GM21528 (cell line): ENCODE data around the gene ECE1.

ENCODE experiments used
- ATAC-seq: cut with Tn5 transposase; IDR thresholded peaks from one replicate; pipeline ENCODE4 v1.9.1; 2021; ENCODE audit warnings: mild to moderate bottlenecking, moderate library complexity; ENCODE audit not compliant: unreplicated experiment, low FRiP score

Gene ECE1

DNA sequence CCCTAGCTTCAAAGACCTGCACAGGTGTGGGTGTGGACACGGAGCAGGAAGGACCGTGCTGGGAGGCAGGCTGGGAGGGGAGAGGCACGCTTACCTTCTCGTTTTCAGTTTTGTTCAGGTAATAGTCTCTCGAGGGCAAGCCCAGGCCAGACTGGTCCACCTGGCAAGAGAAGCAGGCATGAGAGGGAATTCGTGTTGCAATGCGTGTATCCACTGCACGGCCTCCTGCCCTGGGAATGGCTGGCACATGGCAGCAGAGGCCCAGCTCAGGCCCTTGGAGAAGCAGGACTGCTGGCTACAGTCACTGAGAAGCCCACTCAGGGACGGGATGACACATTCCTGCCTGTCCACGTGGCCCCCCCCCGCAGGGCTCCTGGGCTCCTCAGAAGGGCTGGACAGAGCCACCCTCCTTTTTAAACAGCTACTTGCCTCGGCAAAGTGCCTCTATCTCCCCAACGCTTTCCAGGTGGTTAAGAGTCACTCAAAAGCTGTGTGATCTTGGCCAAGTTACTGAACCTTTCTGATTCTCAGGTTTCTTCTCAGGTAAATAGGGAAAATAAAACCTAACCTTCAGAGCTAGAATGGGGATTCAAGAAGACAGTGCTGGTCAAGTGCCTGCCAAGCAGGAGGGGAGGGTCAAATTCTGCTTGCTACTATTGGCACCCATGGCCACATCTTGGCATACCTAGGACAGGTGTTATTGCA lies 32.7 kb downstream of the ECE1 start:
- ATAC-seq, result no peak

- no peak for ATAC-seq
Measured at GRCh38 chr1:21256776-21257175, 33.5 kb downstream of the ECE1 start.

DNA sequence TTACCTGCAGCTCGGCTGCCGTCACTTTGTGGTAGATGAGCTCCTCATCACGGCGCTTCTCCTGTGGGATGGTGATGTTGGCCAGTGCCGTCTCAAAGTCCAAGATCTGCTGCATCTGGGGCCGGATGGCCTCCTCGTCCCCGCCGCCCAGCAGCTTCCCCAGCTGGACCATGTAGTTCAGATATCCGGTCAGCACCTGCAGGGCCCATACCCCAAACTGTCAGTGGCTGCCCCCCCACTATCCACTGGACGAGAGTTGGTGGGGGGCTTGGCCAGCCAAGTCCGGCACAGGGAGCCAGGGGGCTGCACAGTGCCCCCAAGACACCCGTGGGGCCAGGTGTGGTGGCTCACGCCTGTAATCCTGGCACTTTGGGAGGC lies 34.3 kb downstream of the ECE1 start:
- ATAC-seq, result no peak

- no peak for ATAC-seq
Measured at GRCh38 chr1:21255284-21255942, 34.9 kb downstream of the ECE1 start.

GRCh38 chr1:21254335-21254951 lies 35.8 kb downstream of the ECE1 start:
- no peak for ATAC-seq

DNA sequence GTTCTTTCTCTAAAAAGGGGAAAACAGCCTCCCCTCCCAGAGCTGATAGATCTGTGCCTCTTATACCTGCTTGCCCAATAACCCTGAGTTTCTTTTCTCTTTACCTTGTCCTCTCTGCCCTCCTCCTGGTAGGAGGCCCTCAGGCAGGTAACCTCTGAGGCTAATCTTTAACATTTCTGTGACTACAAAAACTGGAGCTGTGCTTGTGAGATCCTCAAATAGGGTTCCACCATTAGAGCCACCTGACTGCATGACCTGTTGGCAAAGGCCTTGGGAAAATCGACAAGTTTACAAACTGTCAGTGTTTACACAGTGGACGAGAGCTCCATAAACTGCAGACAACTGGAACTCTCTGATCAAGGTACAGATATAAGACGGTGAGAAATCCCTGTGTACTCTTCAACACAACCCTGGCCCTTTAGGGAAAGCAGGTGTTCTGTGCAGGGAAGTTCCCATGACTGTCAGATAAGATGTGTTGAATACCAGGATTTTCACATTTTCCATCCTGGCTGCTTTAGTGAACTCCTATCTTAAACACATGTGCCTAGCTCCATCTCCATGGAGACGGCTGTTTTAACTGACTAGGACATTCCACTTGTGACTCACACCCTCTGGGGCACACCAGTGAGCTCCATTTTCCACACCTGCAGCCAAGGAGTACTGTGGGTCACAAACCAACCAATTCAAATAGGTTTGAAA lies 38.3 kb downstream of the ECE1 start:
- ATAC-seq, result no peak

- no peak for ATAC-seq
Measured at GRCh38 chr1:21249940-21250493, 40.2 kb downstream of the ECE1 start.

DNA sequence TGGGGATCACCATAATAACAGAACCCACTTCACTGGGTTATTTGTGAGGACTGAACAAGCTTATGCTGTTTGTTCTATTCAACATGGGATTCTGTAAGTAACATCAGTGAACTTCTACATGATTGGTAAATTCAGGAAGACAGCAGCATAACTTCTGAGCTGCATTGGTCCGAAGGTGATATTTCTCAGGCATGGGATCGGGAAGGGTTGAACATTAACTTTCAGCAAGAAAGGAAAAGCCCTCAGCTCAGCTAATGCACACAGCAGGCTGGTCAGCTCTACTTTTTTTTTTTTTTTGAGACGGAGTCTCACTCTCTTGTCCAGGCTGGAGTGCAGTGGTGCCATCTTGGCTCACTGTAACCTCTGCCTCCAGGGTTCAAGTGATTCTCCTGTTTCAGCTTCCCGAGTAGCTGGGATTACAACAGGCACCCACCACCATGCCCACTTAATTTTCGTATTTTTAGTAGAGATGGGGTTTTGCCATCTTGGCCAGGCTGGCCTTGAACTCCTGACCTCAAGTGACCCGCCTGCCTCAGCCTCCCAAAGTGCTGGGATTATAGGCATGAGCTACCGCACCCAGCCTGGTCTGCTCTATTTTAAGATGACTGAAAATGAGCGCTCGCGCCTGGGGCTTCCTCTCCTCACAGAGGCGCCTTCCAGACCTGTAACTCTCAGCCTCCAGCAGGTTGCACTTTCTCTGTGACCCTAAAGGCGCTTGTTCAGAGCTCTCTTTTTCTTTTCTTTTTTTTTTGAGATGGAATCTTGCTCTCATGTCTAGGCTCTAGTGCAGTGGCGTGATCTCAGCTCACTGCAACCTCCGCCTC lies 42.2 kb downstream of the ECE1 start:
- no peak for ATAC-seq

- no peak for ATAC-seq
Measured at GRCh38 chr1:21246905-21247642, 43.2 kb downstream of the ECE1 start.

GRCh38 chr1:21245688-21246229 lies 44.5 kb downstream of the ECE1 start:
- no peak for ATAC-seq

DNA sequence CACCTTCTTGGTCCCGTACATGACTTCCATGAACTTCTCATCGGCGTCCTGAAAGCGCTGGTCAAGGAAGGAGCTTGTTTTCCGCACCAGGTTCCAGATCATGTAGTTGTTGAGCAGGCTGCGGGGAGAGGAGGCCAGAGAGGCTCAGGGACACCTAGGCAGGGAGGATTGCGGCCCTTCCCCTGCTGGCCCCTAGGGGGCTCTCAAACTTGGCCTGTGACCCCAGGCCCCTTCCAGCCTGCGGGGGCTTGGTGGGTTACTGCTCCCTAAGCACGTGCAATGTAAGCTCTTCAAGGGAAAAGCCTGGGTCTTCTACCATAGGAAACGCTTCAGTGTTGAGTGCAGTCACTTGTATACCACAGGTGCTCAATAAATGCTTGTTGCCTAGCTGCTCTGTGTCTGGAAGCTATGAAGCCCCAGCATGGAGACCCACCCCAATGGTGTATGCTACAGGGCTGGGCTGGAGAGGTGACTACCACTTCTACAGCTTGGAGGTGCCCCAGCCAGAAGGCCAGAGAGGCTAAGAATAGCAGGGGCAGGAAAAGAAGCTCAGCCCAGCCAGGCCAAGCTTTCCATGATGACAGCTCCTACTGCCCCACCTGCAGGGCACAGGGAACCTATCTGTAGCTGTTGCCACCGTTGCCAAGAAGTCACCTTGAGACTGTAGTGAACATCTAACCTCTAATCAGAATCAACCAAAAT lies 45.1 kb downstream of the ECE1 start:
- ATAC-seq, result no peak

GRCh38 chr1:21244154-21244553 lies 46.1 kb downstream of the ECE1 start:
- ATAC-seq, result no peak

DNA sequence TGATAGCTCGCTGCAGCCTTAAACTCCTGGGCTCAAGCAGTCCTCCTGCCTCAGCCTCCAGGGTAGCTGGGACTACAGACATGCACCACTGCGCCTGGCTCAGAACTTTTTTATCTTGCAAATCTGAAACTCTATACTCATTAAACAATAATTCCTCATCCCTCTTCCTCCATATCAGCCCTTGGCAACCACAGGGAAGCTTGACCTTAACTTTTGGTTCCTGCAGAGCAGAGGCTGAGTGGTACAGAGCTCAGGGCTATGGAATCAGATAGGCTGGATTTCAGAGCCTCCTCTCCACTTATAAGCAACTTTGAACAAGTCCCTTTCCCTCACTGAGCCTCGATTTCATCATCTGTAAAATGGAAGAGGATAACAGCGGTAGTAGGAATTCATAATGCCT lies 47.4 kb downstream of the ECE1 start:
- no peak for ATAC-seq

GRCh38 chr1:21241771-21242581 lies 48.3 kb downstream of the ECE1 start:
- ATAC-seq, result no peak

DNA sequence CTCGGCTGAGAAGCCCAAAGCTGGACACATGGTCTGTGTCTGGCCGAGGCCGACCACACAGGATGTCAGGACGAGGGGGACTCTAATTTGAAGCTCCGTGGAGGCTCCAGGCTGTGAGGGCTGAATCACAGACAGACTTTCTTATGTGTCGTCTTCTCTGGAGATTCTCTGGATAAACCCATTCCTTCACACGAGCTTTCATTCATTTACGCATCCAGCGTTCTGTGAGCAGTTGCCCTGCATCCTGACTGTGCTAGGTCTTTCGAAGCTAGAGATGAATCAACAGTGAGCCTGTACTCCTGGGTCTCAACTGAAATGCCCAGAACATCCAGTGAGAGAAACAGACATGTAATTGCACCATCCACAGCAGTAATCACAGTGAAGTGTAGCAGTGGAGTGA lies 49.6 kb downstream of the ECE1 start:
- ATAC-seq, result no peak

- ATAC-seq, result no peak
Measured at GRCh38 chr1:21239221-21239620, 51.0 kb downstream of the ECE1 start.

GRCh38 chr1:21238141-21238800 lies 52.0 kb downstream of the ECE1 start:
- ATAC-seq, result no peak
